HG03565 (cell line): ENCODE data around the gene SOX3.

ENCODE experiments used
- ATAC-seq: cut with Tn5 transposase; IDR thresholded peaks from one replicate; pipeline ENCODE4 v1.9.1; 2021; ENCODE audit warnings: mild to moderate bottlenecking, moderate library complexity; ENCODE audit not compliant: unreplicated experiment

SOX3 gene

DNA sequence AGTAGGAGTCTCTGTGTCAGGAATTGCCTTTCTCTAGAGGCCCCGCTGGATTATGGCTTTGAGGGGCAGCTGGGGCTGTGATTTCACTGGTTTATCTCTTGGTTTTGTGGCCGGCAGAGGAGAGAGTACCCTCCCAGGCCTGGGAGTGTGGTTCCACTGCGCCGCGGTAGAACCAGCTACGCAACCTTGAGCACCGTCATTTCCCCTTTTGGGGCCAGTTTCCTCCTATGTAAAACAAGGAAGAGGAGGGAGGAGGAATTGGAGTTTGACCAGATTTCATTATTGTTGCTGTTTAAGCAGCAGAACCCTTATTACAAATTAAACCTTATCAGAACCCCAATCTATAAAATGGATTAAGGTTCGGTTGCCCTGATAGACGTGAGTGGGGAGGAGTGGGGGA, 4.4 kb downstream of the SOX3 start:
- no peak for ATAC-seq

DNA sequence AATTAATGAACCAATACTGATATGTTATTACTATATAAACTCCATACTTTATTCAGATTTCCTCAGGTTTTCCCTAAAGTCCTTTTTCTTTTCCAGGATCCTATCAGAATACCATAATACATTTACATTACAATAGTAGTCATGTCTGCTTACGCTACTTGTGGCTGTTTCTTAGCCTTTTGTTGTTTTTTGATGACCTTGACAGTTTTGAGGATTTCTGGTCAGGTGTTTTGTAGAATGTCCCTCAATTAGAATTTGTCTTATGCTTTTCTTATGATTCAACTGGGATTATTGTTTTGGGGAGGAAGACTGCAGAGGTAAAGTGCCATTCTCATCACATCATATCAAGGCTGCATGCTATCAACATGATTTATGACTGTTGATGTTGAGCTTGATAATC, 9.1 kb downstream of the SOX3 start:
- no peak for ATAC-seq

DNA sequence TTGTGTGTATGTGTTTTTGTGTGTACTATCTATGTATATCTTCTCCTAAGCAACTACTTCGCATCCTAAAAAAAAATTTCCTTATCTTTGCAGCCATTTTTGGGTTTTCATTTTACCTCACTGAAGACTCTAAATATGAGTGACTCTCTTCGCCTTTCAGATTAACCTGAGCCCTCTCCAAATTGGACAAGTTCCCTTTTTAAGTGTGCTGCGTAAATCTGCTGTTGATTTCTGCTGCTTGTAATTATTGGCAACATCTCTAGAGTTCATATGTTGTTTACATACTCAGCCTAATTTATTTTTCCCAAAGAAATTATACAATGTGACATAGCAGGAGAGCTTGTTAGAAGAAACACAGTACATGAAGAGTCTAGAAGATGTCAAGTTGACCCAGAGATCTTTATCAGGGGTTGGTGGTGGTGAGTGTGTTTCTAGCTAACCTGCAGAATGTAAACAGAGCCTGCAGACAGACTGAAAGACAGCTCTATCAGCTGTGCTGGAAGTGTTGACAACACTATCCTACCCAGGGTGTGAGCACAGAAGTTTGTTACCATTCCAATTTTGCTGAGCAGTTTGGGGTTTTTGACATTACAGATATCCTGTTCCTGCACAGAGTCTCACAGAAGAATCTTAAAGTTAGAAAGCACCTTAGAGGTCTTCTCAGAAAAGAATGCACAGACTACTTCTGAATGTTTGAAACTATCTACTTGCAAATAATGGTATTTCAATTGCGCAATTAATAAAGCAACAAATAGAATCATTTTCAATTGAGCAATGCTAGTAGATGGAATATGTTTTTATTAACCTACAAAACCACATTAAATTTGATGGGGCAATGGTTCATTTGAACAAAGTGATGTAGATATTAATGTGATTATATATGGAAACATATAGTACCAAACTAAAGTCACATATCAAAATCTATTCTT, 12.5 kb downstream of the SOX3 start:
- ATAC-seq, result no peak

DNA sequence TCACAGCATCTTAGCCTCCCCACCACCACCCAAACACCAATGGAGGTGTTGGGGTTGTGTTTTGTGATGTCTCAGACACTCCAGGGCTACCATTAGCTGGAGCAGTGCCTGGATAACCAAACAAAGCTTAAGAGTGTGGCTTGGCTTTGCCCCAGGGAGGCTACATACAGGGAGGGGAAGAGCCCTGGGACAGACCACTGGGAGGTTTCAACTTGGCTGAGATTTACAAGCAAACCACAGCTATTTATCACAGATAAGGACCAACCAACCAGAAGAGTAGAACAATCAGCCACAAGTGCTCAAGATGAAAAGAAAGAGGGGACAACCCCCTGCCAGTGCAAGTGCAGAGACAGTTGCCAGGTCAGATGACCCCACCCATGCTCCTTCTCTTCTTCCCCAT, 24.1 kb downstream of the SOX3 start:
- ATAC-seq, result no peak

DNA sequence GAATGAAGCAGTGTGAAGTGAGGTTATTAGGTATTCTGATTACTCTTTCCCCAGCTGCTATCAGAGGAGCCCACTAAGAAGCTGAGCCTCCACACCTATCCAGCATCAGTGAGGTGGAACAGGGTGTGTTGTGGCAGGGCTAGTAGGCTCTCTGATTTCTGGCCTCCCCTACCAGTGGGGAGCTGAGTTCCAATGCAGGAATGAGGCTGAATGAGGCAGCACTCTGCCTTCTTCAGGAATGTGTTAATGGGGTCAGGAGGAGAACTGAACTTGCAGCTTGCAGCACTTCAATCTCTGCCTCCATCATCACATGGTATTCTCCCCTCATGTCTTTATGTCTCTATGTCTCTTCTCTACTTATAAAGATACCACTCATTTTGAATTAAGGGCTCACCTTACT, 26.9 kb downstream of the SOX3 start:
- no peak for ATAC-seq

DNA sequence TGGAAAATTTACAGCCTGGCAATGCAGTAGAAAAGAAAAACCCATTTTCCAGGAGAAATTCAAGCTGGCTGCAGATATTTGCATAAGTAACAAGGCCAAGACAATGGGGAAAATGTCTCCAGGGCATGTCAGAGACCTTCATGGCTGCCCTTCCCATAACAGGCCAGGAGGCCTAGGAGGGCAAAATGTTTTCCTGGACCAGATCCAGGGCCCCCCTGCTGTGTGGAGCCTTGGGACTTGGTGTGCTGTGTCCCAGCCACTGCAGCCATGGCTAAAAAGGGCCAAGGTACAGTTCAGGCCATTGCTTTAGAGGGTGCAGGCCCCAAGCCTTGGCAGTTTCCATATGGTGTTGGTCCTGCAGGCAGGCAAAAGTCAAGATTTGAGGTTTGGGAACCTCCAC, 29.8 kb downstream of the SOX3 start:
- no peak for ATAC-seq

DNA sequence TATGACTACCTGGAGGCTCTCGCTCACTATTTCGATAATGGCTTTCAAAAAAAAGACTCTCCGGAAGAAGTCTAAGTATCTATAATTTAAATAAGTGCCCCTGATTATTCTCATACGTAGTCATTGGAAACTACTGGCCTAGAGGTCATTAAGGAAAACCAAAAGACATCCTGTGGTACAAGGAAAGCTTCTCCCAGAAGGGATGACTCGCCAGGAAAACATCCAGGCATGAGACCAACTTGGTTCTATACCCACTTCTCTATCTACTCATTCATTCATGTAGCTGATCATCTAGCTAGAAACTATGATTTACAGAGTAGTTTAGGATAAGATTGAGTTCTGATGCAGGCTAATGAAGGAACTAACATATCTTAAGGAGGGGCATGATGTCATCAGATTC, 37.7 kb downstream of the SOX3 start:
- ATAC-seq, result no peak
